Hepatocyte (in vitro differentiated cells): ENCODE data around the gene VWA8. TPM values are rescaled to one million over a fixed set of nuclear protein-coding genes. Genes with fewer than 3 reads are reported as not detected.

Experiments
- DNase-seq: peaks from one replicate; pipeline ENCODE4 v3.0.0-alpha.2; 2016; ENCODE audit warnings: low spot score
- H2AFZ ChIP-seq: fragments of 200-600 bp; sonication (generic); 2 replicates; pipeline ENCODE4 v1.6.0; 2016; ENCODE audit warnings: antibody characterized with exemption, mild to moderate bottlenecking
- H3K27ac ChIP-seq: fragments of 200-600 bp; sonication (generic); 2 replicates; pipeline ENCODE4 v1.5.1; 2016; ENCODE audit warnings: mild to moderate bottlenecking
- H3K27me3 ChIP-seq: fragments of 200-600 bp; sonication (generic); 2 replicates; pipeline ENCODE4 v1.6.1; 2016
- H3K36me3 ChIP-seq: fragments of 200-600 bp; sonication (generic); replicated peaks from 2 replicates; pipeline ENCODE4 v1.5.1; 2016; ENCODE audit warnings: low read depth; ENCODE audit not compliant: insufficient read depth
- H3K4me1 ChIP-seq: fragments of 200-600 bp; sonication (generic); 2 replicates; pipeline ENCODE4 v1.5.1; 2016; ENCODE audit warnings: mild to moderate bottlenecking, moderate library complexity; ENCODE audit not compliant: insufficient read depth
- H3K4me2 ChIP-seq: fragments of 200-600 bp; sonication (generic); 2 replicates; pipeline ENCODE4 v1.6.0; 2016
- H3K4me3 ChIP-seq: fragments of 200-600 bp; sonication (generic); 2 replicates; pipeline ENCODE4 v1.5.1; 2016; ENCODE audit warnings: mild to moderate bottlenecking
- H3K79me2 ChIP-seq: fragments of 200-600 bp; sonication (generic); 2 replicates; pipeline ENCODE4 v1.6.0; 2017; ENCODE audit warnings: mild to moderate bottlenecking
- H3K9me2 ChIP-seq: fragments of 200-600 bp; sonication (generic); replicated peaks from 2 replicates; pipeline ENCODE4 v1.6.0; 2017; ENCODE audit warnings: mild to moderate bottlenecking; ENCODE audit not compliant: insufficient read depth
- H3K9me3 ChIP-seq: fragments of 200-600 bp; sonication (generic); 2 replicates; pipeline ENCODE4 v1.5.1; 2016; ENCODE audit warnings: low read depth, mild to moderate bottlenecking
- H4K20me1 ChIP-seq: fragments of 200-600 bp; sonication (generic); 2 replicates; pipeline ENCODE4 v1.6.0; 2016; ENCODE audit warnings: mild to moderate bottlenecking; ENCODE audit not compliant: insufficient read depth, poor library complexity, severe bottlenecking
- CTCF ChIP-seq: fragments of 200-600 bp; sonication (generic); IDR thresholded peaks from 2 replicates; pipeline ENCODE4 v1.5.1; 2016; ENCODE audit warnings: antibody characterized with exemption, mild to moderate bottlenecking; ENCODE audit not compliant: poor library complexity
- EZH2 ChIP-seq: fragments of 200-600 bp; sonication (generic); IDR thresholded peaks from 2 replicates; pipeline ENCODE4 v1.6.1; 2016; ENCODE audit warnings: antibody characterized with exemption, mild to moderate bottlenecking, borderline replicate concordance
- EZH2phosphoT487 ChIP-seq: fragments of 200-600 bp; sonication (generic); IDR thresholded peaks from one replicate; pipeline ENCODE4 v1.6.1; 2018; ENCODE audit warnings: antibody characterized with exemption, mild to moderate bottlenecking, low read depth, moderate library complexity; ENCODE audit not compliant: unreplicated experiment, severe bottlenecking
- WGBS: methylation state at CpG from one replicate; pipeline ENCODE4 v1.1.6; 2016; ENCODE audit warnings: low lambda C conversion rate; ENCODE audit errors: missing lambda C conversion rate; 5-methylcytosine and 5-hydroxymethylcytosine counted together
- polyA plus RNA-seq: library from polyadenylated mRNA; unstranded; fragments of >200 nt; fragmentation: Nextera tagmentation; extraction: Ambion mirVana; gene quantifications from 2 replicates; pipeline ENCODE4 v1.2.1, GENCODE V29; 2016
- total RNA-seq: library from RNA; depleted of rRNA; stranded (reverse); fragments of >200 nt; gene quantifications from 2 replicates; pipeline ENCODE4 v1.2.3, GENCODE V29; 2014

VWA8 gene
- total and polyA plus RNA-seq, 2 experiments from 2014 or later = 4.9 to 19.5 TPM

GRCh38 chr13:41973247-41973741 lies 12.4 kb upstream of the VWA8 start:
- H3K27me3 ChIP-seq = no peaks in the 10 kb centered on the region
- no peaks in the 10 kb centered on the region for H3K79me2 ChIP-seq
- H3K4me3 ChIP-seq = no peak overlapping the region
- TF ChIP-seq EZH2 = no peak
- TF ChIP-seq EZH2phosphoT487 = no peak
- TF ChIP-seq CTCF = no peak
- no peaks in the 10 kb centered on the region for H3K9me3 ChIP-seq
- H3K4me1 ChIP-seq = no peaks in the 10 kb centered on the region
- no peaks in the 10 kb centered on the region for H3K36me3 ChIP-seq
- WGBS = 69% methylated on average over 7 of the region's 7 CpGs
- H3K27ac ChIP-seq = no peak overlapping the region
- H3K9me2 ChIP-seq = no peaks in the 10 kb centered on the region
- DNase-seq = no peak
- no peaks in the 10 kb centered on the region for H4K20me1 ChIP-seq
- H3K4me2 ChIP-seq = no peak overlapping the region
- no peak overlapping the region for H2AFZ ChIP-seq

DNA sequence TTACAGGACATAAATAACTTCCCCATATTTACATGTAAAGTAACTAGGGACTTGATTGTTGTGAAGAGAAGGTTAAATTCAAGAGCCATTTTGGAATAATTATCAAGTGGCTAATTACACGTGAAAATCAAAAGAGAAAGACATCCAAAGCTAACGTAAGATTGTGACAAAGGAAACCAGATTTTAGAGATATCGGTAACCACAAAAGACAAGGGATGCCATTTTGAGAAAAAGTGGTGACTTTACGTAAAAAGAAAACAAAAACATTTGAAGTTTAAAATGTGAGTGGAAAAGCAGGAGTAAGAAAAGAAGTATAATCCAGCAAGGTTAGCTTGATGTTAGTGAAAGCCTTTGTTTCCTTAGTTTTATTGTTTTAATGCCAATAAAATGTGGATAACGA lies 10.9 kb upstream of the VWA8 start:
- no peak overlapping the region for H3K4me2 ChIP-seq
- H2AFZ ChIP-seq = no peak overlapping the region
- TF ChIP-seq EZH2phosphoT487 (no peak), EZH2 (no peak), CTCF (no peak)
- H3K4me3 ChIP-seq = no peak overlapping the region
- DNase-seq = no peak
- H3K36me3 ChIP-seq = no peaks in the 10 kb centered on the region
- no peaks in the 10 kb centered on the region for H3K27me3 ChIP-seq
- H3K9me3 ChIP-seq = no peaks in the 10 kb centered on the region
- no peaks in the 10 kb centered on the region for H3K9me2 ChIP-seq
- no peaks in the 10 kb centered on the region for H3K4me1 ChIP-seq
- WGBS = 80% methylated on average over 5 of the region's 5 CpGs
- H3K27ac ChIP-seq = no peak overlapping the region
- H4K20me1 ChIP-seq = no peaks in the 10 kb centered on the region
- H3K79me2 ChIP-seq = no peaks in the 10 kb centered on the region

GRCh38 chr13:41970918-41971317 lies 10.0 kb upstream of the VWA8 start:
- no peak overlapping the region for H3K4me2 ChIP-seq
- H3K9me3 ChIP-seq = no peaks in the 10 kb centered on the region
- H3K79me2 ChIP-seq = no peaks in the 10 kb centered on the region
- 74% methylated on average over 2 of the region's 2 CpGs for WGBS
- H3K27me3 ChIP-seq = no peaks in the 10 kb centered on the region
- no peak overlapping the region for H3K4me3 ChIP-seq
- no peak for DNase-seq
- H3K27ac ChIP-seq = no peak overlapping the region
- H3K36me3 ChIP-seq = no peaks in the 10 kb centered on the region
- no peaks in the 10 kb centered on the region for H3K9me2 ChIP-seq
- TF ChIP-seq EZH2 (no peak), EZH2phosphoT487 (no peak), CTCF (no peak)
- H2AFZ ChIP-seq = no peak overlapping the region
- no peaks in the 10 kb centered on the region for H4K20me1 ChIP-seq
- H3K4me1 ChIP-seq = no peaks in the 10 kb centered on the region

- Histone ChIP-seq H3K4me3 (no peak overlapping the region), H3K27ac (no peak overlapping the region), H3K79me2 (no peaks in the 10 kb centered on the region), H3K4me1 (no peaks in the 10 kb centered on the region), H3K9me3 (no peaks in the 10 kb centered on the region), H4K20me1 (no peaks in the 10 kb centered on the region), H3K36me3 (no peaks in the 10 kb centered on the region), H2AFZ (no peak overlapping the region), H3K4me2 (no peak overlapping the region), H3K27me3 (no peaks in the 10 kb centered on the region), H3K9me2 (no peaks in the 10 kb centered on the region)
- TF ChIP-seq EZH2 = no peak
- TF ChIP-seq EZH2phosphoT487 = no peak
- TF ChIP-seq CTCF = no peak
- DNase-seq = no peak
These were observed 9.1 kb upstream of the VWA8 start for GRCh38 chr13:41970022-41970421.
